Fibroblast of lung (primary cell): Measurements from ENCODE around the gene DIS3L2. TPM values are rescaled to one million over a fixed set of nuclear protein-coding genes. Genes with fewer than 3 reads are reported as not detected.
A peak's percentile ranks its signal among the peaks of the same experiment; 100 is the strongest.
"Not testable (repeated sequence)": the region's sequence is repeated elsewhere in the genome, so short reads cannot be mapped to it uniquely, and the experiment has no call there.

Experiments
- DNase-seq, 2 donors: peaks; one replicate each; pipeline versions ENCODE4 v3.0.0 to v3.0.0-alpha.2; 2010; ENCODE audit warnings: low read depth in 2 of 2
- H2AFZ ChIP-seq: 2 replicates; pipeline ENCODE4 v1.5.1; 2012; ENCODE audit warnings: low read length, control low read depth, inconsistent platforms
- H3K27ac ChIP-seq: 2 replicates; pipeline ENCODE4 v1.5.1; 2011; ENCODE audit warnings: low read length, control low read depth; ENCODE audit not compliant: insufficient read depth
- H3K27me3 ChIP-seq: 2 replicates; pipeline ENCODE4 v1.5.1; 2011; ENCODE audit warnings: mild to moderate bottlenecking, low read length; ENCODE audit not compliant: control insufficient read depth, insufficient read depth
- H3K36me3 ChIP-seq: 2 replicates; pipeline ENCODE4 v1.5.1; 2011; ENCODE audit warnings: low read length; ENCODE audit not compliant: control insufficient read depth, insufficient read depth
- H3K4me1 ChIP-seq: 2 replicates; pipeline ENCODE4 v1.5.1; 2011; ENCODE audit warnings: low read length; ENCODE audit not compliant: control insufficient read depth, insufficient read depth; ENCODE audit errors: extremely low read depth
- H3K4me2 ChIP-seq: 2 replicates; pipeline ENCODE4 v1.5.1; 2011; ENCODE audit warnings: low read length, control low read depth; ENCODE audit not compliant: insufficient read depth; ENCODE audit errors: extremely low read depth
- H3K4me3 ChIP-seq, 4 experiments: fragments of 200-600 bp in 1 of 4; sonication (generic) in 1 of 4; replicated peaks in 1 of 4; 2 replicates each; pipeline ENCODE4 v1.5.1; 2011 to 2016; ENCODE audit warnings: low read length in 4 of 4, low read depth in 3 of 4, mild to moderate bottlenecking in 3 of 4, control low read depth in 2 of 4, inconsistent platforms in 1 of 4, mixed read lengths in 1 of 4; ENCODE audit not compliant: insufficient read depth in 1 of 4; ENCODE audit errors: control extremely low read depth in 1 of 4
- H3K79me2 ChIP-seq: 2 replicates; pipeline ENCODE4 v1.5.1; 2012; ENCODE audit warnings: mild to moderate bottlenecking, low read length, inconsistent platforms; ENCODE audit not compliant: control insufficient read depth, insufficient read depth
- H3K9ac ChIP-seq: 2 replicates; pipeline ENCODE4 v1.5.1; 2011; ENCODE audit warnings: mild to moderate bottlenecking, low read length, control low read depth; ENCODE audit not compliant: insufficient read depth
- H3K9me3 ChIP-seq: 2 replicates; pipeline ENCODE4 v1.5.1; 2012; ENCODE audit warnings: low read depth, low read length; ENCODE audit not compliant: control insufficient read depth, insufficient read depth
- H4K20me1 ChIP-seq: 2 replicates; pipeline ENCODE4 v1.5.1; 2011; ENCODE audit warnings: low read length; ENCODE audit not compliant: control insufficient read depth, insufficient read depth; ENCODE audit errors: extremely low read depth
- EZH2 ChIP-seq: IDR thresholded peaks from 2 replicates; pipeline ENCODE4 v1.5.1; 2012; ENCODE audit warnings: low read length, control low read depth, mild to moderate bottlenecking; ENCODE audit errors: missing control alignments
- polyA plus RNA-seq, 2 donors: library from polyadenylated mRNA; depleted of rRNA in 1 of 2; stranded (reverse) in 1 of 2; unstranded in 1 of 2; fragments of >200 nt; gene quantifications; 2 replicates each; pipeline ENCODE4 v1.2.1, GENCODE V29; 2011 to 2012; ENCODE audit warnings: missing spikeins in 1 of 2
- total RNA-seq: library from RNA; depleted of rRNA; stranded (reverse); fragments of >200 nt; gene quantifications from 2 replicates; pipeline ENCODE4 v1.2.1, GENCODE V29; 2014
- TF ChIP-seq, protein P1 (sequence below), 2 donors: IDR thresholded peaks in 1 of 2; conservative IDR thresholded peaks in 1 of 2; 1 replicate in 1 of 2; 2 replicates in 1 of 2; pipeline ENCODE4 v1.5.1; 2011 to 2012; ENCODE audit warnings: low read length in 2 of 2, control low read depth in 1 of 2, inconsistent platforms in 1 of 2, low read depth in 1 of 2, mild to moderate bottlenecking in 1 of 2

Gene DIS3L2
- total and polyA plus RNA-seq, 2 donors (not counting 1 experiment from before 2014, with no cell fraction given), result 5.2 to 15.2 TPM

GRCh38 chr2:232384466-232384865 is 423.0 kb downstream of the DIS3L2 start:
- H3K27me3 ChIP-seq, result peaks cover 43% of the 10 kb centered on the region
- no peaks in the 10 kb centered on the region for H3K79me2 ChIP-seq
- H4K20me1 ChIP-seq, result no peaks in the 10 kb centered on the region
- no peak overlapping the region for H3K27ac ChIP-seq
- H3K36me3 ChIP-seq, result no peaks in the 10 kb centered on the region
- no peak overlapping the region for H3K4me3 ChIP-seq
- H3K9ac ChIP-seq, result no peak overlapping the region
- no peaks in the 10 kb centered on the region for H3K4me1 ChIP-seq
- DNase-seq, result no peak
- H2AFZ ChIP-seq, result no peak overlapping the region
- no peaks in the 10 kb centered on the region for H3K9me3 ChIP-seq
- H3K4me2 ChIP-seq, result no peak overlapping the region
- no peak for TF ChIP-seq EZH2
- TF ChIP-seq, protein P1, sequence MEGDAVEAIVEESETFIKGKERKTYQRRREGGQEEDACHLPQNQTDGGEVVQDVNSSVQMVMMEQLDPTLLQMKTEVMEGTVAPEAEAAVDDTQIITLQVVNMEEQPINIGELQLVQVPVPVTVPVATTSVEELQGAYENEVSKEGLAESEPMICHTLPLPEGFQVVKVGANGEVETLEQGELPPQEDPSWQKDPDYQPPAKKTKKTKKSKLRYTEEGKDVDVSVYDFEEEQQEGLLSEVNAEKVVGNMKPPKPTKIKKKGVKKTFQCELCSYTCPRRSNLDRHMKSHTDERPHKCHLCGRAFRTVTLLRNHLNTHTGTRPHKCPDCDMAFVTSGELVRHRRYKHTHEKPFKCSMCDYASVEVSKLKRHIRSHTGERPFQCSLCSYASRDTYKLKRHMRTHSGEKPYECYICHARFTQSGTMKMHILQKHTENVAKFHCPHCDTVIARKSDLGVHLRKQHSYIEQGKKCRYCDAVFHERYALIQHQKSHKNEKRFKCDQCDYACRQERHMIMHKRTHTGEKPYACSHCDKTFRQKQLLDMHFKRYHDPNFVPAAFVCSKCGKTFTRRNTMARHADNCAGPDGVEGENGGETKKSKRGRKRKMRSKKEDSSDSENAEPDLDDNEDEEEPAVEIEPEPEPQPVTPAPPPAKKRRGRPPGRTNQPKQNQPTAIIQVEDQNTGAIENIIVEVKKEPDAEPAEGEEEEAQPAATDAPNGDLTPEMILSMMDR (conservative IDR thresholded peaks at IDR 0.05 in 1 of 2, IDR thresholded peaks at IDR 0.05 in 1 of 2; ENCODE audit: low read depth in 1 of 2, low read length in 2 of 2), result no peak

DNA sequence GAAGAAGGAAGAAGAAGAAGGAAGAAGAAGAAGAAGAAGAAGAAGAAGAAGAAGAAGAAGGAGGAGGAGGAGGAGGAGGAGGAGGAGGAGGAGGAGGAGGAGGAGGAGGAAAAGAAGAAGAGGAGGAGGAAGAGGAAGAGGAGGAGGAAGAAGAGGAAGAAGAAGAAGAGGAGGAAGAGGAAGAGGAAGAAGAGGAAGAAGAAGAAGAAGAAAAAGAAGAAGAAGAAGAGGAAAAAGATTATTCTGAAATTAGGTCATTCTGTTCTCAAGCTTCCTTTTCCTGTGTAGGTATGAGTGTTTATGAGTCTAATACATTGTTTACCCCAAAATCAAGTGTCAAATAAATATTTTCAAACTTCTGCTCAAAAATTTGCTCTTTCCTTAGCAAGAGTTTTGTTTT is 423.5 kb downstream of the DIS3L2 start:
- H3K9ac ChIP-seq, H3K79me2 ChIP-seq: not testable (repeated sequence)
- peaks cover 49% of the 10 kb centered on the region for H3K27me3 ChIP-seq

DNA sequence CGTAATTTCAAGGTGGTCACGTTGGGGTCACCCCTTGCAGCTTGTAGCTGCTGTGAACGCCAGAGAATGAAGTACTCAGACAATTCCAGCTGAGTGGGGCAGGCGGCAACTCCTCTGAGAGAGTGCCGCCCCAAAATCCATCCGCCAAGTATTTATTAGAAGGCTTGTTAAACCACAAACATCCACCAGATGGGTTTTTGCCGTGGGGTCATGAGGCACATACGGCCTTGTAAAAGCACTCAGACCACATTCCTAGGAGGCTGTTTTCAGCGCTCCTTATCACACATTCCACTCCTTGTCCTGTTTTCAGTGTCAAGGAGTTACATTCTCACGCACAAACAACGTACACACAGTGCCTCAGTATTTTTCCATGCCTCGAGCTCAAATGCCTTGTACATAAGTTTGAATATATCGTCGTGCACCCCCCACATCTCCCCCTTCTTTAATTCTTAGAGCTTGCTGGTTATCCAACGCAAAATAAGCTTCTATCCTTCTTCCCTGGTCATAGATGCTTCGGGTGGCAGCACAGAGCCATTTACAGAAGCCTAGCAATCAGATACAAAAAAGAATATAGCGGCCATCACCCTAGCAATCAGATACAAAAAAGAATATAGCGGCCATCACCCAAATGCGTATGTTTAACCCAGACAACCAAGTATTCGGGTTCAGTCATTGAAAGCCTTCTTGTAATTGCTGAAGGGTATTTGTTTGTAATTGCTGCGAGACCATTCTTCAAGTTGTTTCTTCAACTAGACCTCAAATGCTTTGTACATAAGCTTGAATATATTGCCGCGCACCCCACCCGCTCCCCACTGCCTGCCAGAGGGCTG is 424.4 kb downstream of the DIS3L2 start:
- Histone ChIP-seq H3K36me3 (no peaks in the 10 kb centered on the region), H3K4me2 (no peak overlapping the region), H3K4me3 (no peak overlapping the region), H3K27ac (no peak overlapping the region), H2AFZ (no peak overlapping the region), H3K4me1 (no peaks in the 10 kb centered on the region), H3K9ac (no peak overlapping the region), H4K20me1 (no peaks in the 10 kb centered on the region), H3K27me3 (peaks cover 56% of the 10 kb centered on the region), H3K9me3 (no peaks in the 10 kb centered on the region), H3K79me2 (no peaks in the 10 kb centered on the region)
- peak; percentile 46 to 94 for DNase-seq
- no peak for TF ChIP-seq EZH2
- TF ChIP-seq, protein P1 (conservative IDR thresholded peaks at IDR 0.05 in 1 of 2, IDR thresholded peaks at IDR 0.05 in 1 of 2; ENCODE audit: low read depth in 1 of 2, low read length in 2 of 2), result no peak

More for the DNA sequence above, 423.5 kb downstream of the DIS3L2 start:
- not testable (repeated sequence) for H4K20me1 ChIP-seq, H3K36me3 ChIP-seq, H2AFZ ChIP-seq, H3K9me3 ChIP-seq, DNase-seq, H3K4me3 ChIP-seq, H3K27ac ChIP-seq, H3K4me1 ChIP-seq, H3K4me2 ChIP-seq
